H1 (cell line): ENCODE measurements around the gene CLASP2. TPM values are rescaled to one million over a fixed set of nuclear protein-coding genes. Genes with fewer than 3 reads are reported as not detected.

Experiments used
- BACH1 ChIP-seq: IDR thresholded peaks from 2 replicates; pipeline ENCODE4 v1.6.1; 2012; ENCODE audit warnings: low read length, improper control_type of control experiment
- CHD7 ChIP-seq: fragments of 300-600 bp; sonication (generic); IDR thresholded peaks from 2 replicates; pipeline ENCODE4 v1.7.1; 2012; ENCODE audit warnings: low read length, moderate library complexity, mild to moderate bottlenecking, inconsistent platforms; ENCODE audit not compliant: insufficient replicate concordance
- CTBP2 ChIP-seq: IDR thresholded peaks from 2 replicates; pipeline ENCODE4 v1.7.0; 2011; ENCODE audit warnings: borderline replicate concordance, mild to moderate bottlenecking, moderate library complexity, mixed read lengths, low read length; ENCODE audit not compliant: insufficient read depth, insufficient read length
- E2F6 ChIP-seq: IDR thresholded peaks from 2 replicates; pipeline ENCODE4 v1.6.1; 2012; ENCODE audit warnings: inconsistent platforms
- MAFK ChIP-seq: IDR thresholded peaks from 2 replicates; pipeline ENCODE4 v1.6.1; 2012; ENCODE audit warnings: low read depth, mild to moderate bottlenecking, improper control_type of control experiment, low read length
- RBBP5 ChIP-seq: IDR thresholded peaks from 2 replicates; pipeline ENCODE4 v1.7.1; 2012; ENCODE audit warnings: low read depth, mild to moderate bottlenecking, inconsistent platforms, low read length, moderate library complexity, borderline replicate concordance
- SP2 ChIP-seq: IDR thresholded peaks from 2 replicates; pipeline ENCODE4 v1.6.1; 2012; ENCODE audit warnings: mild to moderate bottlenecking, low read length, inconsistent platforms
- SUZ12 ChIP-seq: fragments of 200-600 bp; sonication (generic); IDR thresholded peaks from 2 replicates; pipeline ENCODE4 v1.6.1; 2012; ENCODE audit warnings: mild to moderate bottlenecking, inconsistent platforms, low read length, moderate library complexity, mixed read lengths
- TCF12 ChIP-seq: IDR thresholded peaks from 2 replicates; pipeline ENCODE4 v1.6.1; 2011; ENCODE audit warnings: low read depth, mild to moderate bottlenecking, low read length
- USF2 ChIP-seq: IDR thresholded peaks from 2 replicates; pipeline ENCODE4 v1.6.1; 2011; ENCODE audit warnings: low read length, improper control_type of control experiment
- polyA plus RNA-seq, 7 experiments: library from polyadenylated mRNA; depleted of rRNA in 3 of 7; stranded (reverse) in 5 of 7; unstranded in 2 of 7; fragments of >200 nt in 5 of 7; fragments of 200-250 nt in 2 of 7; gene quantifications; 1 replicate in 5 of 7; 2 replicates in 1 of 7; 4 replicates in 1 of 7; pipeline versions ENCODE4 v1.2.1 to v1.2.3, GENCODE V29; 2011 to 2013; ENCODE audit warnings: missing spikeins in 2 of 7, mixed read lengths in 2 of 7
- total RNA-seq: library from RNA; stranded (reverse); fragmentation: NEBNext Ultra II Directional; extraction: Animal tissue kit (Norgen Biotek cat#: 25700); gene quantifications from 2 replicates; pipeline ENCODE4 v1.2.1, GENCODE V29; 2021

Gene CLASP2
- total and polyA plus RNA-seq, 2 of the 8 experiments (the other 6 are each of a cell fraction or from before 2014, with no cell fraction given) = 21.7 to 58.0 TPM

- TF ChIP-seq CHD7 (no peak), MAFK (no peak), BACH1 (no peak), E2F6 (no peak), USF2 (no peak), SUZ12 (no peak), SP2 (no peak), CTBP2 (no peak), TCF12 (no peak), RBBP5 (no peak)
Measured at GRCh38 chr3:33699275-33699674, 18.8 kb downstream of the CLASP2 start (continued).
